Measurements from ENCODE around the gene TMEM202.

Gene TMEM202

DNA sequence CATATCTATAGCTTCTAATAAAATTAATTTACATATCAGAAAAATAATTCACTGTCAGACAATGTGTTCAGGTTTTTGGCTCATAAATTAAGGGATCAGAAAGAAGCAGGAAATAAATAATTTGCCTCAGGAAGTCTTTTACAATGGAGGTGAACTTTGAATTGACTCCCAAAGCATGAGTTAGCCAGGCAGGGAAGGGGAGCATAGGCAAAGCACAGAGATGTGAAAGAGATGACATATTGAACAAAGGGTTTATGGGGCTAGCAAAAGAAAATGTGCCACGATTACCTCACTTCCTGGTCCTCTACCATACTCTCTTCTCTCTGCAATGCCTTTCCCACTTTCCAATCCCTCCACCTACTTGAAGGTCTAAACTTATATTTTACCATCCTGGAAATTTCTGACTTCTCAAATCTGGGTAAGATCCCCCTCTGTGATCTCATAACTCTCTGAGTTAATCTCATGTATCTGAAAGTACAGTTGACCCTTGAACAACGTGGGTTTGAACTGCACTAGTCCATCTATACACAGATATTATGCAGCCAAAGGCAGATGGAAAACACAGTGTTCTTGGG is 18.2 kb upstream of the TMEM202 start:
- no peak overlapping the region for H3K9ac ChIP-seq (ENCODE audit: low read depth, low read length, poor library complexity, severe bottlenecking)
- no peak overlapping the region for H3K4me3 ChIP-seq (ENCODE audit: low read length, poor library complexity, severe bottlenecking)
- peaks cover 11% of the 10 kb centered on the region for H3K4me1 ChIP-seq (ENCODE audit: insufficient read depth, low read length, poor library complexity, severe bottlenecking)
- H3K27me3 ChIP-seq (ENCODE audit: insufficient read depth, low read length, poor library complexity, severe bottlenecking): no peaks in the 10 kb centered on the region
- no peaks in the 10 kb centered on the region for H3K36me3 ChIP-seq (ENCODE audit: insufficient read depth, low read length)
- no peaks in the 10 kb centered on the region for H4K20me1 ChIP-seq (ENCODE audit: insufficient read depth, low read length, poor library complexity, severe bottlenecking)
- TF ChIP-seq, protein P1, sequence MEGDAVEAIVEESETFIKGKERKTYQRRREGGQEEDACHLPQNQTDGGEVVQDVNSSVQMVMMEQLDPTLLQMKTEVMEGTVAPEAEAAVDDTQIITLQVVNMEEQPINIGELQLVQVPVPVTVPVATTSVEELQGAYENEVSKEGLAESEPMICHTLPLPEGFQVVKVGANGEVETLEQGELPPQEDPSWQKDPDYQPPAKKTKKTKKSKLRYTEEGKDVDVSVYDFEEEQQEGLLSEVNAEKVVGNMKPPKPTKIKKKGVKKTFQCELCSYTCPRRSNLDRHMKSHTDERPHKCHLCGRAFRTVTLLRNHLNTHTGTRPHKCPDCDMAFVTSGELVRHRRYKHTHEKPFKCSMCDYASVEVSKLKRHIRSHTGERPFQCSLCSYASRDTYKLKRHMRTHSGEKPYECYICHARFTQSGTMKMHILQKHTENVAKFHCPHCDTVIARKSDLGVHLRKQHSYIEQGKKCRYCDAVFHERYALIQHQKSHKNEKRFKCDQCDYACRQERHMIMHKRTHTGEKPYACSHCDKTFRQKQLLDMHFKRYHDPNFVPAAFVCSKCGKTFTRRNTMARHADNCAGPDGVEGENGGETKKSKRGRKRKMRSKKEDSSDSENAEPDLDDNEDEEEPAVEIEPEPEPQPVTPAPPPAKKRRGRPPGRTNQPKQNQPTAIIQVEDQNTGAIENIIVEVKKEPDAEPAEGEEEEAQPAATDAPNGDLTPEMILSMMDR (conservative IDR thresholded peaks at IDR 0.05; ENCODE audit: low read length): no peak
- no peak for TF ChIP-seq EZH2phosphoT487 (IDR thresholded peaks at IDR 0.05; ENCODE audit: borderline replicate concordance)
- H3F3A ChIP-seq (ENCODE audit: low read depth): no peaks in the 10 kb centered on the region
- no peaks in the 10 kb centered on the region for H3K9me2 ChIP-seq (replicated peaks; ENCODE audit: low read depth, low read length)
- no peaks in the 10 kb centered on the region for H3K9me3 ChIP-seq (ENCODE audit: insufficient read depth, low read depth, low read length)
- H2AFZ ChIP-seq (ENCODE audit: low read length): 0 out of 2 replicates have a peak overlapping the region, but pooled peaks have one; percentile 55
- peaks cover 8% of the 10 kb centered on the region; the same call in 1 of the 2 replicates for H3K79me2 ChIP-seq (ENCODE audit: insufficient read depth, low read length)
- H3K4me2 ChIP-seq (ENCODE audit: low read depth, low read length, poor library complexity, severe bottlenecking): no peak overlapping the region

DNA sequence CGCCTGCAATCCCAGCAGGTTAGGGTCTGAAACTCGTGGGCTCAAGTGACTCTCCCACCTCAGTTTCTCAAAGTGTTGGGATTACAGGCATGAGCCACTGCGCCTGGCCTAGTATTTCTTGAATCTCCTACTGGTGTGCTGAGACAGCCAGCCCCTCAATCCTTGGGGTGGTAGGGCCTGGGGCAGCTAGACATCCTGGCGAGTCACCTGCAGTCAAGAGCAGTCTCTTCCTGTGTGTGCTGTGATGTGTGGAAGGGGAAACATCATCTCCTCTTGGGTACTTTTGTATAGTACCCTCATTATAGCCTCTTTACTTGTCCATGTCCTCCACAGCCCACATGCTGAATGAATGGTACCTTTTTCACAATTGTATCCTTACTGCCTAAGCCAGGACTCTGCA is 17.4 kb upstream of the TMEM202 start:
- no peaks in the 10 kb centered on the region for H4K20me1 ChIP-seq (ENCODE audit: insufficient read depth, low read length, poor library complexity, severe bottlenecking)
- no peak overlapping the region for H3K4me2 ChIP-seq (ENCODE audit: low read depth, low read length, poor library complexity, severe bottlenecking)
- no peak overlapping the region for H2AFZ ChIP-seq (ENCODE audit: low read length)
- H3K36me3 ChIP-seq (ENCODE audit: insufficient read depth, low read length): no peaks in the 10 kb centered on the region
- H3K79me2 ChIP-seq (ENCODE audit: insufficient read depth, low read length): no peaks in the 10 kb centered on the region; the same call in 1 of the 2 replicates
- H3K9me3 ChIP-seq (ENCODE audit: insufficient read depth, low read depth, low read length): no peaks in the 10 kb centered on the region
- H3F3A ChIP-seq (ENCODE audit: low read depth): no peaks in the 10 kb centered on the region
- H3K9me2 ChIP-seq (replicated peaks; ENCODE audit: low read depth, low read length): no peaks in the 10 kb centered on the region
- H3K4me3 ChIP-seq (ENCODE audit: low read length, poor library complexity, severe bottlenecking): no peak overlapping the region
- peaks cover 7% of the 10 kb centered on the region for H3K4me1 ChIP-seq (ENCODE audit: insufficient read depth, low read length, poor library complexity, severe bottlenecking)
- H3K27me3 ChIP-seq (ENCODE audit: insufficient read depth, low read length, poor library complexity, severe bottlenecking): no peaks in the 10 kb centered on the region
- H3K9ac ChIP-seq (ENCODE audit: low read depth, low read length, poor library complexity, severe bottlenecking): no peak overlapping the region
- TF ChIP-seq, protein P1 (conservative IDR thresholded peaks at IDR 0.05; ENCODE audit: low read length): no peak
- no peak for TF ChIP-seq EZH2phosphoT487 (IDR thresholded peaks at IDR 0.05; ENCODE audit: borderline replicate concordance)

DNA sequence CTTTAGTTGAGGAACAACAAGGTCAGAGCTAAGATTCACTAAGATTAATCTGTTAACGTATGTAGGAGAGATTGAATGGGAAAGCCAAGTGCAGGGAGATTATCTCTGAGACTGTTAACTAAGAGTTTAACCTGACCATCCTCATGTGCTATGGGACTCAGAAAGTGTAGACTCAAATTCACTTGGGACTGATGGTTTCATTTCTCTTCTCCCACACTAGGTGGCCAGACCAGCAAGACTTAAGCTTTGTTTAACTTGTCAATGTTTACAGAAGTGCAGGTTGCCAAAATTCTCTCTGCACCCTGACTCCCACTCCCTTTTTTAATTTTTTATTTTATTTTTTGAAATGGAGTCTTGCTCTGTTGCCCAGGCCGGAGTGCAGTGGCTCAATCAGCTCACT is 16.0 kb upstream of the TMEM202 start:
- TF ChIP-seq, protein P1 (conservative IDR thresholded peaks at IDR 0.05; ENCODE audit: low read length): peak; percentile 33
- no peak for TF ChIP-seq EZH2phosphoT487 (IDR thresholded peaks at IDR 0.05; ENCODE audit: borderline replicate concordance)
- H3K79me2 ChIP-seq (ENCODE audit: insufficient read depth, low read length): no peaks in the 10 kb centered on the region

More for the DNA sequence above, 16.0 kb upstream of the TMEM202 start:
- H3K9me2 ChIP-seq (replicated peaks; ENCODE audit: low read depth, low read length): no peaks in the 10 kb centered on the region
- no peaks in the 10 kb centered on the region for H3K36me3 ChIP-seq (ENCODE audit: insufficient read depth, low read length)
- no peak overlapping the region for H2AFZ ChIP-seq (ENCODE audit: low read length)
- no peak overlapping the region for H3K4me3 ChIP-seq (ENCODE audit: low read length, poor library complexity, severe bottlenecking)
- no peak overlapping the region for H3K4me2 ChIP-seq (ENCODE audit: low read depth, low read length, poor library complexity, severe bottlenecking)
- H3F3A ChIP-seq (ENCODE audit: low read depth): no peaks in the 10 kb centered on the region
- H3K4me1 ChIP-seq (ENCODE audit: insufficient read depth, low read length, poor library complexity, severe bottlenecking): no peaks in the 10 kb centered on the region
- no peaks in the 10 kb centered on the region for H4K20me1 ChIP-seq (ENCODE audit: insufficient read depth, low read length, poor library complexity, severe bottlenecking)
- H3K9ac ChIP-seq (ENCODE audit: low read depth, low read length, poor library complexity, severe bottlenecking): no peak overlapping the region
- no peaks in the 10 kb centered on the region for H3K27me3 ChIP-seq (ENCODE audit: insufficient read depth, low read length, poor library complexity, severe bottlenecking)
- no peaks in the 10 kb centered on the region for H3K9me3 ChIP-seq (ENCODE audit: insufficient read depth, low read depth, low read length)

Measured in Loucy (cell line).